Adipose tissue (tissue), 3 donors: Measurements from ENCODE around the gene SERPINF2. TPM values are rescaled to one million over a fixed set of nuclear protein-coding genes. Genes with fewer than 3 reads are reported as not detected.
A peak's percentile ranks its signal among the peaks of the same experiment; 100 is the strongest.
"Not testable (repeated sequence)": the region's sequence is repeated elsewhere in the genome, so short reads cannot be mapped to it uniquely, and the experiment has no call there.

ENCODE experiments used
- H3K27ac ChIP-seq: one replicate; pipeline ENCODE4 v1.5.1; 2013; ENCODE audit warnings: low read depth, low read length
- WGBS, 3 donors: extraction: QIAGEN DNeasy Blood & Tissue Kit; methylation state at CpG; one replicate each; pipeline ENCODE4 v1.1.7; 2013; 5-methylcytosine and 5-hydroxymethylcytosine counted together
- polyA plus RNA-seq, 3 donors: library from polyadenylated mRNA; stranded (reverse); fragments of 200-250 nt; gene quantifications; one replicate each; pipeline ENCODE4 v1.2.3, GENCODE V29; 2013
- donor health status: healthy with polysubstance abuse.
- donor health status: Bipolar disorder and iron deficiency.
- donor health status: healthy.

Gene SERPINF2
- polyA plus RNA-seq, result 10 to 100 TPM in 2 of 3 donors, 1 to 10 TPM in 1; 8.9 to 15.7 (median 11.9) TPM

- H3K27ac ChIP-seq, result no peak within 1 kb of the TSS
- WGBS, 3 donors, result 49 to 62% (median 59%) methylated on average over 9 to 10 of the region's 10 CpGs
Measured at GRCh38 chr17:1742371-1743087, at the start of gene SERPINF2. TSS of gene SERPINF2 (plus strand) at chr17:1742871. CDS start at chr17:1744996, 2,125 bp downstream.

DNA sequence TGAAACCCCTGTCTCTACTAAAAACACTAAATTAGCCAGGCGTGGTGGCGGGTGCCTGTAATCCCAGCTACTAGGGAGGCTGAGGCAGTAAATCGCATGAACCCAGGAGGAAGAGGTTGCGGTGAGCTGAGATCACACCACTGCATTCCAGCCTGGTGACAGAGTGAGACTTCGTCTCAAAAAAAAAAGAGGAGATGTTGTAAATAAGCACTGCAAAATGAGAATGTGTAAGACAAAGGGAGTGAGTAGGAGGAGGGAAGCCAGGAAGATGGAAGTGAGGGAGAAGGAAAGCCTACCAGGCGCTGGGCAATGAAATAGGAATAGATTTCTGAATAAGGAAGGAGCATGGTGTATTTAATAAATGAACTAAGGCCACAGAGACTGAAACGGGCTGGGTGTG lies 49.3 kb upstream of the SERPINF2 start:
- no peak overlapping the region for H3K27ac ChIP-seq
- 90 to 93% (median 91%) methylated on average over 7 of the region's 7 CpGs for WGBS, 3 donors

- no peak overlapping the region for H3K27ac ChIP-seq
Measured at GRCh38 chr17:1695365-1695764, 47.3 kb upstream of the SERPINF2 start.

DNA sequence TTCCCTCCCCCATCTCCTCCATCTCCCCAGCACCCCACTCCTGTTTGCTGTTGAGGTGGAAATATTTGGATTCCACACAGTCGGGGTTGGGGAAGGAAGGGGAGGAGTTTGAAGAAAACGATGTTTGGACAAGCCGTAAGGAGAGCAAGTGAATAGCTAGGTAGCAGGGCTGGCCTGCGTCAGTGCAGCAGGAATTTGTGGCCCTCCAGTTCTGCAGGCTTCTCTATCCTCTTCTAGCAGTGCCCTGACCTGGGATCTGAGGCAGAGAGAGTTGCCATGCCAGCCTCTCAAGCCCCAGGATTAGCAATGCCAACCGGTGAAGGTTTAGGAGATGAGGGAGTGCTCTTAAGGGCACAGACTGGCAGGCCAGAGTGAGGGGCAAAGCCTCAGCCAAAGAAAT lies 45.0 kb upstream of the SERPINF2 start:
- WGBS, 3 donors, result 39 to 50% (median 50%) methylated on average over 5 of the region's 5 CpGs
- H3K27ac ChIP-seq, result no peak overlapping the region

More at GRCh38 chr17:1695365-1695764, 47.3 kb upstream of the SERPINF2 start:
- 83 to 86% (median 85%) methylated on average over 8 of the region's 8 CpGs for WGBS, 3 donors

- not testable (repeated sequence) for H3K27ac ChIP-seq
- 77 to 96% (median 86%) methylated on average over 5 of the region's 5 CpGs for WGBS, 3 donors
Measured at GRCh38 chr17:1699891-1700290, 42.8 kb upstream of the SERPINF2 start.

DNA sequence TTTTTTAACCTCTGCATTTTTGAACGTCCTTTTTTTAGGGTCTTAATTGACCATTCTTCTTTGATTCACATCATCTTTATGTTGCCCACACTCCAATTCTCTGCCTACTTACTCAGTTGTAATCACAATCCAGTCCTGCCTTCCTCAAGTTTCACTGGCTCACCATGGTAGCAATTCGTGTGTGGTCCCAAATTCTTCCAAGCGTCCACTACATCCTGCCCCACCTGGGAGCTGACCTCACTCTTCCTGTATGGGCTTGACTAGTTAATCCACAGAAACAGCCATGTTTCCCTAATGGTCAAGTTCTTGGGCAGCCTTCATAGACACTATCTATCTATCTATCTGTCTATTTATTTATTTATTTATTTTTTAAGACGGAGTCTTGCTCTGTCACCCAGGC lies 39.6 kb upstream of the SERPINF2 start:
- WGBS, 3 donors, result 44 to 48% (median 48%) methylated on average over 4 of the region's 4 CpGs
- no peak overlapping the region for H3K27ac ChIP-seq

DNA sequence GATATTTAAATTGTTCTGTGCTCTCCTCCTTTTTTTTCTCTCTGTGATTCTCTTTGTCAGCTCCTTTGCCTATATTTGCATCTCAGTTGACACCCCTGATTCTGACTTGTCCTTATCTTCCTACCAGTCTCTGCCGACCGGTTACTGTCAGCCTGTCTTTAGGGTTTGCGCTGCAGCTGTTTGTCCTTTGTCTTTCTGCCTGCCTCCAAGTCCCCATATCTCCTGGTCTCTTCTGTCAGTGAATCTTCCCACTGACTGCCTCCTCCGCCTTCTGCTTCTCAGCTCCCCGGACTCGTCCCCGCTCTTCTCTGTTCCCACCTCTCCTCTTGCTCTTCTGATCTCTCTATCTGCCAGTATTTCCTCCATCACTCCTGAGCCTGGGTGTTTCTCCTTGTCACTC lies 37.7 kb upstream of the SERPINF2 start:
- WGBS, 3 donors, result 80 to 88% (median 84%) methylated on average over 7 of the region's 7 CpGs
- H3K27ac ChIP-seq, result no peak overlapping the region

DNA sequence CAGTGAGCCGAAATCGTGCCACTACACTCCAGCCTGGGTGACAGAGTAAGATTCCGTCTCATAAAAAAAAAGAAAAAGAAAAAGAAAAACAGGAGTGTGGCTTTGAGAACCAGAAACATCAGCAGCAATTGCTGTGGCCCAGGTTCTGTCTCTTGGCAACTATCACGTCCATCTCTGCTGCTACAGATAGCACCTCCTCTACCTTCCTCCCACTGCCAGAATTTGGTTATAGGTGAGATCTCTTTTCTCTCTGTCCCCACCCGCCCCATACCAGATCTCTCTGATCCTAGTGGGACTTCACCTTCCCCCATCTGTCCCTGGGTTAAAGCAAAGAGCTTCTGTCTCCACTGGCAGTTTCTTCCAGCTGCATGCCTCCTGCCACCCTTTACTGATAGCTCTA lies 35.6 kb upstream of the SERPINF2 start:
- H3K27ac ChIP-seq, result no peak overlapping the region
- WGBS, 3 donors, result 86 to 93% (median 90%) methylated on average over 4 to 5 of the region's 5 CpGs

DNA sequence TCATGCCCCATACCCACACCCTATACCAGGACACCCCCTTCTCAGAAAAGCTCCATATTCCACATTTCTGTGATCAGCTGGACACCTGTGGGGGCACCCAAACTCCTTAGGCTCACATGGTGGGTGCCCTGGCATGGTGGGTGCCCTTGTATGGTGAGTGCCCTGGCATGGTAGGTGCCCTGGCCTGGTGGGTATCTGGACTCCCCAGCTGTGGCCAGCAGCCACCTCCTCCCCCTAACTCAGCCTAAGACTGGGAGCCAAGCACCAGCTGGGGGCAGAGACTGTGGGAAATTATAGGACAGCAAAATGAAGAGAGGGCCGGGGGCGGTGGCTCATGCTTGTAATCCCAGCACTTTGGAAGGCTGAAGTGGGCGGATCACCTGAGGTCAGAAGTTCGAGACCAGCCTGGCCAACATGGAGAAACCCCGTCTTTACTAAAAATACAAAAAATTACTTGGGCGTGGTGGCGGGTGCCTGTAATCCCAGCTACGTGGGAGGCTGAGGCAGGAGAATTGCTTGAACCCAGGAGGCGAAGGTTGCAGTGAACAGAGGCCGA lies 33.8 kb upstream of the SERPINF2 start:
- 89 to 97% (median 91%) methylated on average over 10 of the region's 10 CpGs for WGBS, 3 donors
- not testable (repeated sequence) for H3K27ac ChIP-seq

- H3K27ac ChIP-seq, result no peak overlapping the region
- 3 to 7% (median 7%) methylated on average over 14 to 16 of the region's 16 CpGs for WGBS, 3 donors
Measured at GRCh38 chr17:1709403-1709951, 33.2 kb upstream of the SERPINF2 start.

GRCh38 chr17:1709971-1710806 lies 32.5 kb upstream of the SERPINF2 start, which contains the start of gene TLCD2:
TSS of gene TLCD2 (minus strand) at chr17:1710377. CDS start at chr17:1710242, 135 bp downstream.
- peak within 1 kb of the TSS; percentile 49 for H3K27ac ChIP-seq
- 1 to 2% (median 1%) methylated on average over 69 to 83 of the region's 83 CpGs for WGBS, 3 donors

DNA sequence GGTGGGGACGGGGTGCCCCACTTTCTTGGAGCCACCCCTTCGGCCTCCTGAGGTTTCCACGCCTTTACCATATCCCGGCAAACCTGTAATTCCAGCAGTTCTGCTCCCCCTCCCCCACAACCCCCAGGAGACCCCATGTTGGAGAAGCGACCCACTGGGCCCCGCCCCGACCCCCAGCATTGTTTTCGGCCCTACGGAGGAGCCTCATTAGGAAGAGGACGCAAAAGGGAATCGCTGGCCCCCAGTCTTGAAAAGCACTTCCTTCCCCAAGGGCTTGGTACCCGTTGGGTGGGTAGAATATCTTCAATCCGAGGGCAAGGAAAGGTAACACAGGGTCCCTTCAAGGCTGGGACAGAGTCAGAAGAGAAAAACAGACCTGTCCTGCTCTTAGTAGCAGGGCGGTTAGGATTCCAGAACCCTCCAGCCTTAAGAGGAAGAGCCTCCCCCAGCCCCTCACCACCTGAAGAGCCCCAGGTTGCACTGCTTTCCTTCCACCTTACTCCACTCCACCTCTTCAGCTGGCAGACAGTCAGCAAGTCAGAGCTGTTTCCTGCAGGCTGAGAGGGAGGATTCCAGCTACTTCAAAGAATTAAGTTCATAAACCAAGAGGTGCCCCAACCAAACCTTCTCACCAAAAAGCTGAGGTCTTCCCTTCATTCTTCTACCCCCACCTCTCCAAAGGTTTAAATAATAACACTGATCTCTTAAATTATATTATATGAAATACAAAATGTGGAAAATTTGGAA lies 31.7 kb upstream of the SERPINF2 start:
- peak overlapping the region; percentile 49 for H3K27ac ChIP-seq
- WGBS, 3 donors, result 21 to 33% (median 24%) methylated on average over 14 of the region's 14 CpGs

DNA sequence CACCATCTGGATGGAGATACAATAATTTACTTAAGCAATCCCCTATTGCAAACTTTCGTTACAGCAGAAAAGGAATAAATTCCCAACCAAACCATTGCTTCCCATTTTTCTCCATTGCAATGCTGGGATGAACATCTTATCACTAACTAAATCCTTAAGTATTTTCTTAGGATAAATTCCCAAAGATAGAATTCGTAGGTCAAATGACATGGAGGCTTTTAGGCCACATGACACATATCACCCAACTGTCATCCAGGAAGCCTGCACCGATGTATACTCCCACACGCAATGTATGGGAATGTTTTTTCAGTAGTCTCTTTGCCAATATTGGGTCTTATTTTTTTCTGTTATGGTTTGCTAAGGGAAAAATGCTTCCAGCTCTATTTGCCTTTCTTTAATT lies 30.9 kb upstream of the SERPINF2 start:
- WGBS, 3 donors, result 75 to 79% (median 77%) methylated on average over 4 of the region's 4 CpGs
- H3K27ac ChIP-seq, result no peak overlapping the region

- H3K27ac ChIP-seq, result no peak overlapping the region
- WGBS, 3 donors, result 67 to 90% (median 89%) methylated on average over 8 of the region's 8 CpGs
Measured at GRCh38 chr17:1712271-1712670, 30.4 kb upstream of the SERPINF2 start.

DNA sequence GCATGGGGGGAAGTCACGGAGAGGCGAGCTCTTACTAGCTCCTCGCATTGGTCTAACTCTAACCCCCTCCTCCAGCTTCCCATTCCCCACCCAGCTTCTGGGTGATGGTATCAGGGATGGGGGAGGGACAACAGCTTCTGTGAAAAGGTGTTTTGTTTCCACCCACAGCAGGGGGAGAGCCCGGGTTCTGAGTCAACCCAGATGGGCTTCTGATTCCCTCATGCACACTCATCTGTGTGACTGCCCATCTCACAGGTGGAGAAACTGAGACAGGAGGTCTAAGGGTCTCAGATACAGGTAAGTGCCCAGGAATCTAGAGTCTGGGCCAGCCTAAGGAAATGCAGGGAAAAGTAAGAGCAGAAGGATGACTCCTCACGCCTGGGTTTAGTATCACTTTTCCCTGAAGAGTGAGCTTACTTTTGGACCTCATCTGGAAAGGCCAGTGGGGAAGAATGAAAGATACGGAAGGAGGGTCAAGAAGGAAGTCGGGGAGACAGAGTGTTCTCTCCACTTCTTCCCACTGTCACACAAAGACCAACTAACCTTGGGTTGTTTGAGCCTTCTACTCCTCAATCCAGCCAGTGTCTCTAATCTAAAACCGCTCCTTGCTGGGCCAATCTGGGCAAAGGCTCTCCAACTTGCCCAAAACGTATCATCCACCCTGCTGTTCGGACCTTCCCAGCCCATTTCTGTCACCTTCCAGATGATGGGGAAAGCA lies 29.4 kb upstream of the SERPINF2 start:
- 61 to 76% (median 68%) methylated on average over 10 of the region's 10 CpGs for WGBS, 3 donors
- no peak overlapping the region for H3K27ac ChIP-seq

DNA sequence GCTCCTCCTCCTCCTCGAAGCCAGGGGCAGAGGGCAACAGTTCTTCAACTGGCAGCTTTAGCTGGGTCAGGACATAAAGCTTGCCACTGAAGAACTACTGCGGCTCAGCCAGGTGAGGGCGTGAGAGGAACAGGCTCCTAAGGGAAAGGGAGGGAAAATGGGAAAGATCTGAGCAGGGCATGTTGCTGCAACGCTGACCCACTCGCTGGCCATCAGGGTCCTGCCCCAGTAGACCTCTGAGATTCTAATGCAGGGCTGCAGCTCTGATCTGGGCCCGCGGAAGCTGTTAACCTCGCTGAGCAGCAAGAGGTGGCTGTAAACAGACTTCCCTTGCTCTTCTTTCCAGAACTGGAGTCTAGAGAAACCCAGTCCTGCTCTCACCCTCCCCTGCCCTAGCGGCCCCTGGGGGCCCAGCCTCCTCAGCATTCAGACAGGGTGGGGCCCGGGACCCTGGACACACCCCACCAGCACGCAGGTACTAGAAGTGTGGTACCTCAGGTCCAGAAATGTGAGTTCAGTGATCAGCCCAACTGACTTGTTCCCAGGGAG lies 28.7 kb upstream of the SERPINF2 start:
- H3K27ac ChIP-seq, result peak overlapping the region; percentile 87
- 6 to 14% (median 12%) methylated on average over 11 of the region's 11 CpGs for WGBS, 3 donors

DNA sequence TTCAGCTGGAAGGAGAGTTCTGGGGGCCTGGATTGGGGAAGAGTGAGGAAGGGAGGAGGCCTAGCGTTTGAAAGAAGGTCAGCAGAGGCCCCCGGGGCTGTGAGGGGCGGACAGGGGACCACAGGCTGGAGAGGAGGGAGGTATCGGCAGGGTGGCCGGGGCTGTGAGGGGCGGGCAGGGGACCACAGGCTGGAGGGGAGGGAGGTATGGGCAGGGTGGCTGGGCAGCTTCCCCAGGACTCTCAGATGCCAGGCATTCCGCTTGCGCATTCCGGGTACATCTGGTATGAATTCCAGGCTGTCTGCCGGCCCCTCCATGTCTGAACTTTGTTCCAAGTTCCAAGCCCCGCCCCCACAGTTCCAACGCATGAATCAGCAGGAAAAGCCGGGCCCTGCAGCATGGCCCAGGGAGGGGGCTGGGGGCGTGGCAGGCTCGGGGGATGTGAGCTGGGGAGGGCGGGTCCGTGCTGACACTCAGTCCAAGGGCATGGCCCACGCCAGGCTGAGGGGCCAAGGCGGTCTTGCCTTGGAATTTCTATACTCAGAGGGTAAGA lies 28.2 kb upstream of the SERPINF2 start:
- H3K27ac ChIP-seq, result peak overlapping the region; percentile 87
- WGBS, 3 donors, result 4 to 8% (median 5%) methylated on average over 12 to 19 of the region's 19 CpGs
